NCI-H1092 treated with DMSO at 0.1 percent for 48 hours (cell line): ENCODE measurements around the gene CXADR.

ENCODE experiments used
- DNase-seq: peaks from one replicate; lab custom pipeline; 2025; lab: John Stamatoyannopoulos, UW

CXADR gene

DNA sequence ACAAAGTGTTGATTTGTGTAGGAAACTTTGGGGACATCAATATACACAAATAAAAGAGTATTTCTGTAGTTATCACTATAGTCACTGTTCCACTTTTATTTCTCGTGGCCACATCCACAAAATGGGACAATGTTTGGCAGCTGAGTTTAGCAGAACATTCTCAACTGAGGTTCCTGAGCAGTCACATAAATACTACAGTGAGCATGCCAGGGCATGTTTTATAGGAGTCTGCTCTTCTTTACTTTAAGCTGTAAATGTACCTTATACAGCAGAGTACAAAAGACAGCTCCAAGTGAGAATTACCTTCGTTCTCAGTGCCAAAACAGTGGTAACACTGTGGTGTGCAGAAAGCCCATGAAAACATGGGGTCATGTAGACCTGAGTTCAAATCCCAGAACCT, 94.8 kb downstream of the CXADR start:
- DNase-seq: no peak

DNA sequence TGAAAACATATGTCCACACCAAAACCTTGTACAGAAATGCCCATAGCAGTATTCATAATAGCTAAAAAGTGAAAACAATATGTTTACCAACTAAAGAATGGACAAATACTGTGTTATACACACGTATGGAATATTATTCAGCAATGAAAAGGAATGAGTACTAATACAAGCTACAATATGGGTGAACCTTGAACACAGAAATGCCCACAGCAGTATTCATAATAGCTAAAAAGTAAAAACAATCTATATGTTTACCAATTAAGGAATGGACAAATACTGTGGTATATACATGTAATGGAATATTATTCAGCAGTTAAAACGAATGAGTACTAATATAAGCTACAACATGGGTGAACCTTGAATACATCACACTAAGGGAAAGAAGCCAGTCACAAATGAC, 96.8 kb downstream of the CXADR start:
- DNase-seq: no peak

DNA sequence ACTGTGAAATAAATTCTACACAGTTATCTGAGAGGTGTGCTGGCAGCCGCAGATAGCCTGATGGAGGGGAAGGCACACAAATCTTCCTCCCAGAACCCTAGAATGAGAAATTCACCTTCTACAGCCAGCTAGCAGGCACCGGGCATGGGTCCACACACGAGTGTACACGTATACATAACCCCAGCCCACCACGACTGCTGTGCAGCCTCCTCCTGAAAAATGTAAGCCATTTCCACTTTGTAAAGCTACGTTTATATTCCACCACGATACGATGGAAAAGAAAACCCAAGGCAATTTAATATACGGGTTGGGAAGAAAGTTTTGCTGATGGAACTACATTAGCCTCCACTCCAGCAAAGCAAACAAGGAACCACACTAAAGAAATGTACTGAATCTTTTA, 98.1 kb downstream of the CXADR start:
- DNase-seq: no peak

DNA sequence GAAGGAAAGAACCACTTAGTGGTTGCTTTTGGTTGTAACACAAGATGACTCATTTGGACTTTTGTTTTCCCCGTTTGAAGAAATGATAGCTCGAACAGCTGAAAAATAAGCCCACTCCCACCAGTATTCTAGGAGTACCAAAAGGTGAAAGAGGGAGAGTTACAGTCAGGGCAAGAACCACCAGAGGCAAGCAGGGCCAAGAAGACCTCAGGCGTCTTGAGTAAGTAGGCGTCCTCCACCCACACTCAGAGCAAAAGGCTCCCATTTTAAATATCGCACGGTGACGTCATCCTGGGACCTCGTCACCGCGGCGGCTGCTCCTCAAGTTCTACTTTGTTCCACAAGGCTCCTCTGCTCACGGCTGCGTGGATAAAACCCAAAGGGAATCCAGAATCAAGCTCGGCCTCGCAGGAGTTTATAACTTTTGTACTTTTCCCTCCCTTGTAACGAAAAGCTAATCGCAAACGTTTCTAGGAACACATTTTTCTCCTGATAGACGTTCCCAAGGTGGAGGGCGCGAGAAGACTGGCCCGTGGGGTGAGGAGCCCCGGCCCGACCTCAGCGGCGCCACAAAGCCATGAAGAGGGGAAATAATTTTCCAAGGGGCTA, 98.7 kb downstream of the CXADR start:
- peak; percentile 43 for DNase-seq

DNA sequence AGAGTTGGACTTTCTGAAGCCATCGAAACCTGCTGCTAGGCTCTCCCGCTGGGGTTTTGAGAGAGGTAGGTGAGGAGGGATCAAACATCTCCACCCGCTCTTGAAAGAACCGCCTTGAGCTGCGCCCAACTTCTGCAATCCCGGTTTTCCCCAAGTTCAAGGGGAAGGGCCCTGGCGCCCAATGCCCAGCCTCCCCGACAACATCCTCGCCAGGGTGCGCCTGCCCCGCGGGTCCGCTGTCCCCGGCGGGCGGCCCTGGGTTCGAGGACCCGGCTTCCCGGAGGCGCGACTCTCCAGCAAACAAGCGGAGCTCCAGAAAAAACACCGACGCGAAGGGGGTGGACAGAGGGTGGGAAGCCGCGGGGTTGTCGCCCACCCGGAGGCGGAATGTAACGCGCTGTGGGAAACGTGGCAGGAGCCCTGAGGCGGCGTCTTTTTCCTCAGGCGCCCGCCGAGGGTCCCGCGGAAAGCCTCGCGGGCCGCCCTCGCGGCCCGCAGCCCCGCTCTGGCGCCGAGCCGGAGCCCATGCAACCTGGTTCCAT, 99.3 kb downstream of the CXADR start:
- peak; percentile 42 for DNase-seq

DNA sequence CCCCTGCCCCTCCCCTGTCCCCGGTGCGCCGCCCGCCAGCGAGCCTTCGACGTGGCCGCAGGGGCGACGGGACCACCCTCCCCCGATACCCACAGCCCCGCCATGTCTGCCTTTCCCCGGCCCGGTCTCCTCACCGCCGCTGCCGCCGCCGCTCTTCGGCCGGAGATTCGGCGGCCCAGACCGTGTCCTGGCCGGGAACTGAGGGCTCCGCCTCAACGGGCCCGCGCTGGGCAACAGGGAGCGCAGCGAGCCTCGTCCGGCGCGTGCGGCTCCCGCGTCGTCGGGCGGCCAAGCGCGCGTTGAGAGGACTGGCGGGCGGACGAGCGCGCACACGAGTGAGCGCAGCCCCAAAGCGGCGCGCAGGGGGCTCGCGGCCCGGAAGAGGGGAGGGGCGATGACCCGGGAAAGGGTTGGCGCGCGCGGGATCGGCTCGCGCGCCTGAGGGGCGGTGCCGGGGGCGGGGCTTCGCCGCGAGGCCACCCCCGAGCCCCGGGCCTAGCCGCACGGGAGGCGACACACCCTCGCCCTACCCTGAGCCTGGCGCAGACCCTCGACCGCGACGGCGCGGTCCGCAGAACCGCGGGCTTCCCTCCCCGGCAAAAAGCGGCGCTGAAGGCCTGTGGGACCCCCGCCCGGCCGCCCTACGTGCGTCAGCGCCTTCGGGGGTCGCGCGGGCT, 99.9 kb downstream of the CXADR start, which contains the start of gene BTG3:
BTG3 (minus strand) TSS at position 337 of the 677 bp plus-strand sequence. CDS start 3,757 bp downstream, outside the sequence.
- DNase-seq: peak; percentile 82

DNA sequence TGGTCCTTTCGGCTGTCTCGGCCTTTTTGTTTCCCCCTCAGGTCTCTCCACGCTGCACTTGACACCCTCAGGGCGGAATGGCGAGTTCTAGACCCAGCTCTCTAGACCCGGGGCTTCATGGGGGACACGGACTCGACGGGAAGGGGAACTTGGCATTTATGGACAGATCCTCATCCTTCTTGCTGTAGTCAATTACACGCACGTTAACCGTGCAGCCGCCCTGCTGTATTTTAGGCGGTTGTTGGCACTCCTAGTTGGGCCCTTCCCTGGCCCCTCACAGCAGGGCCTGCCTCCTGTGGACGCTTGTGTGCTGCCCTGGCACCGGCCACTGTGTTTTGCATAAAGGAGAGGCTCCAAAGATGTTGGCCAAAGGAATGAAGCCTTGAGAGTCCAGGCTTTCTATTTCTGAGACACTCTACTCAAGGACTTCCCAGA, 100.4 kb downstream of the CXADR start:
- DNase-seq: peak; percentile 21

DNA sequence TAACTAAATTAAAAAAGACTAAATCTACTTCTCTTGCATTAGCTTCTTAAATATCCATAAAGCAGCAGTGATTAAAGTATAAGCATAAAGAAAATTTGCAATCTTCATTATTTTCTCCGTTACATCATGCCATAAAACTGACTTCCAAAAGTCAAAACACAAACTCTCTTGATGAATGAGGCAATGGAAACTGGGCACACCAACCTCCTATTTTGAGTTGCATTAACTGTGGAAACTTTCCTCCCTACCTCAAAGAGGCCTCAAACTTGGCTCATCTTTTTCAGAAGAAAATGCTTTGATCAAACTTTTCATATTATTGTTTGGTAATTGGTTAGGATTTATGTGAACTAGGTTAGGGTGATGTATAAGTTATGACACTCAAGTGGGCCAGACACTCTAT, 104.0 kb downstream of the CXADR start:
- no peak for DNase-seq

DNA sequence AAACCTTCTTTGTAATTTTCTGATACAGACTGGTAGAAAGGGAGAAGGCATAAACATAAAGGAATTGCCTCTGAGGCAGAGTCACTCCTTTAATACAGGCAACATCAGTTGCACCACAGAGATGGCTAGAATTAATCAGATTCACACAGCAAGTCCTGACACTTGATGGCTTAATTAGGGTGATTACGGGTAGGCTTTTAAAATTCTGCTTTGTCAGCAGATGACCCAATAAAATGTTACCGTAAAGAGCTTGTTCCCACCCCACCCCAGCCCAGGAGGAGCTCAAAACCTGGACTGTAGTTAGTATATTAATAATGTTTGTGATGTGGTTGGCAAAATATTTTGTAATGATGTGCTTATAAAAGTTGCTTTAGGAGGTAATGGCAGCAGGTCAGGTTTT, 109.2 kb downstream of the CXADR start:
- DNase-seq: no peak

DNA sequence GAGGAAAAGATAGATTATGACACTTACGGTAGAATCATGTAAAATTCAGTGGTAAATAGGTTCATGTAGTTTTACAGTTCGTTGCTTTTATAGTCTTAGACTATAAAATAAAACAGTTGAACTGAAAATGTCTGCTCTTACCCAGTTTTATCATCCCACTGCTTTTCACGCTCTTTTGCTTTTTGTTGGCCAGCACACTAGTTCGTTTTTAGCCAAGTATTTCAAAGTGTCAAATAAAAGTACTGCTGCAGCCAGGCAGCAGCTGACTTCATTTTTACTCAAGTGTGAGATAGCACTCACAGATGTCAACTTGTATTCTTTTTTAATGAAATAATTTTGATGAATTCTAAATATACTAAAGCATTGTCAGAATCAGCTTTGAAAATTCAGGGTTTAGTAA, 118.4 kb downstream of the CXADR start:
- no peak for DNase-seq

DNA sequence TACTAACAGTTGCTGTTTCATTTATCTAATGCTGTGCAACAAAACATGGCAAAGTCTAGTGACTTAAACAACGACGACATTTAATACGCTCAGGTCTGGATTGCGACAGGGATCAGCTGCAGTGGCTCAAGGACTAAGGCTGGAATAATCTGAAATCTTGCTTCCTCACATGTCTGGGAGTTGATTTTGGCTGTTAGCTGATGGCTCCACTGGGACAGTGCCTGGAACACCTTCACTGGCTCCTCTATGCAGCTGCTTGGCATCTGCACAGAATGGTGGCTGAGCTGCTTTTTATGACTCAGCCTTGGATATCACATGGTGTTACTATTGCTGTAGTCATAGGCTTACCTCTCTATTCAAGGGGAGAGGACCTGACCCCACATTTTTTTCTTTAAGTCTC, 123.9 kb downstream of the CXADR start:
- no peak for DNase-seq

DNA sequence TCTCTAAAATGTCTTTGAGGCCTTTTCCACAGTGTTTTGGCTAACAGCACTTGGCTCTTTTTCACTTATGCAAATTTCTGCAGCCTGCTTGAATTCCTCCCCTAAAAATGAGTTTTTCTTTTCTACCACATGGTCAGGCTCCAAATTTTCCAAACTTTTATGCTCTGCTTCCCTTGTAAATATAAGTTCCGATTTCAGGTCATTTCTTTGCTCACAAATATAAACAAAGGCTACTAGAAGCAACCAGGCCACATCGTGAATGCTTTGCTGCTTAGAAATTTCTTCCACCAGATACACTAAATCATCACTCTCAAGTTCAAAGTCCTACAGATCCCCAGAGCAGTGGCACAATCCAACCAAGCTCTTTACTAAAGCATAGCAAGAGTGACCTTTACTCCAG, 128.0 kb downstream of the CXADR start:
- DNase-seq: no peak
